ENCODE measurements around the gene ISG20.
A peak's percentile ranks its signal among the peaks of the same experiment; 100 is the strongest.
"Not testable (repeated sequence)": the region's sequence is repeated elsewhere in the genome, so short reads cannot be mapped to it uniquely, and the experiment has no call there.

ISG20 gene

GRCh38 chr15:88618686-88619085 lies 20.1 kb upstream of the ISG20 start:
- DNase-seq (ENCODE audit: low read depth in 2 of 2), result no peak

GRCh38 chr15:88619796-88620195 lies 19.0 kb upstream of the ISG20 start:
- DNase-seq (ENCODE audit: low read depth in 2 of 2), result no peak

GRCh38 chr15:88620995-88621772 lies 17.6 kb upstream of the ISG20 start, which contains the start of gene AEN:
AEN (plus strand) TSS chr15:88621340; CDS start chr15:88626210, 4,870 bp downstream.
- peak; percentile 92 to 93 for DNase-seq (ENCODE audit: low read depth in 2 of 2)

GRCh38 chr15:88621789-88622604 lies 16.8 kb upstream of the ISG20 start:
- DNase-seq (ENCODE audit: low read depth in 2 of 2), result peak in 1 of 2 donors; percentile 38

GRCh38 chr15:88622605-88622975 lies 16.2 kb upstream of the ISG20 start:
- no peak for DNase-seq (ENCODE audit: low read depth in 2 of 2)

GRCh38 chr15:88623061-88623460 lies 15.8 kb upstream of the ISG20 start:
- DNase-seq (ENCODE audit: low read depth in 2 of 2), result peak; percentile 65

- no peak for DNase-seq (ENCODE audit: low read depth in 2 of 2)
Measured at GRCh38 chr15:88623632-88624031, 15.2 kb upstream of the ISG20 start.

- DNase-seq (ENCODE audit: low read depth in 2 of 2), result no peak
Measured at GRCh38 chr15:88624156-88624970, 14.5 kb upstream of the ISG20 start.

- DNase-seq (ENCODE audit: low read depth in 2 of 2), result no peak
Measured at GRCh38 chr15:88624971-88625490, 13.8 kb upstream of the ISG20 start.

GRCh38 chr15:88625943-88626741 lies 12.7 kb upstream of the ISG20 start:
- no peak for DNase-seq (ENCODE audit: low read depth in 2 of 2)

- no peak for DNase-seq (ENCODE audit: low read depth in 2 of 2)
Measured at GRCh38 chr15:88627463-88627862, 11.4 kb upstream of the ISG20 start.

GRCh38 chr15:88628018-88628654 lies 10.7 kb upstream of the ISG20 start:
- DNase-seq (ENCODE audit: low read depth in 2 of 2), result no peak

GRCh38 chr15:88629071-88629470 lies 9.7 kb upstream of the ISG20 start:
- DNase-seq (ENCODE audit: low read depth in 2 of 2), result no peak

GRCh38 chr15:88630141-88630721 lies 8.6 kb upstream of the ISG20 start:
- DNase-seq (ENCODE audit: low read depth in 2 of 2), result no peak

GRCh38 chr15:88630798-88631463 lies 7.9 kb upstream of the ISG20 start:
- DNase-seq (ENCODE audit: low read depth in 2 of 2), result no peak

- DNase-seq (ENCODE audit: low read depth in 2 of 2), result no peak
Measured at GRCh38 chr15:88631464-88632028, 7.3 kb upstream of the ISG20 start.

- DNase-seq (ENCODE audit: low read depth in 2 of 2), result not testable (repeated sequence)
Measured at GRCh38 chr15:88632797-88633196, 6.0 kb upstream of the ISG20 start.

- no peak for DNase-seq (ENCODE audit: low read depth in 2 of 2)
Measured at GRCh38 chr15:88634449-88634848, 4.4 kb upstream of the ISG20 start.

- no peak for DNase-seq (ENCODE audit: low read depth in 2 of 2)
Measured at GRCh38 chr15:88635318-88635717, 3.5 kb upstream of the ISG20 start.
